Endothelial cell of umbilical vein (primary cell): Measurements from ENCODE around the gene UGT2B7. TPM values are rescaled to one million over a fixed set of nuclear protein-coding genes. Genes with fewer than 3 reads are reported as not detected.
"Not testable (repeated sequence)": the region's sequence is repeated elsewhere in the genome, so short reads cannot be mapped to it uniquely, and the experiment has no call there.

Source experiments
- BruUV-seq: library from RNA; stranded (reverse); fragments of 400-500 nt; replicated peaks from 2 replicates; lab custom pipeline; 2021; lab: Mats Ljungman, UMichigan
- CTCF ChIA-PET: fragments of 300-600, 350-600 bp; sonication (Branson Sonifier 250); formaldehyde crosslinking; loops from one replicate; lab custom pipeline; 2021; ENCODE audit warnings: antibody characterized with exemption, inconsistent platforms; lab: Charles Lee
- POLR2A ChIA-PET: fragments of 300-600, 350-600 bp; sonication (Branson Sonifier 250); formaldehyde crosslinking; loops from one replicate; lab custom pipeline; 2021; ENCODE audit warnings: antibody characterized with exemption, inconsistent platforms; lab: Charles Lee
- DNase-seq: peaks from one replicate; pipeline ENCODE4 v3.0.0-alpha.2; 2011; ENCODE audit warnings: low read depth, low spot score
- FAIRE-seq: peaks from 2 replicates; lab custom pipeline; 2011; peaks lifted over from hg19 to GRCh38; lab: Jason Lieb, UNC
- H2AFZ ChIP-seq: 2 replicates; pipeline ENCODE4 v1.6.0; 2012; ENCODE audit warnings: low read depth, low read length, control low read depth, inconsistent platforms
- H3K27ac ChIP-seq: 2 replicates; pipeline ENCODE4 v1.5.1; 2011; ENCODE audit warnings: low read depth, mild to moderate bottlenecking, control low read depth, low read length, moderate library complexity; ENCODE audit not compliant: insufficient read depth
- H3K27me3 ChIP-seq, 2 experiments: 2 replicates each; pipeline versions ENCODE4 v1.6.0 to v1.6.1; 2011; ENCODE audit warnings: low read length in 2 of 2, mixed read lengths in 1 of 2; ENCODE audit not compliant: control insufficient read depth in 2 of 2, insufficient read depth in 2 of 2
- H3K36me3 ChIP-seq, 2 experiments: 2 replicates in 1 of 2; 3 replicates in 1 of 2; pipeline ENCODE4 v1.5.1; 2011; ENCODE audit warnings: low read length in 2 of 2, mild to moderate bottlenecking in 1 of 2, moderate library complexity in 1 of 2; ENCODE audit not compliant: control insufficient read depth in 2 of 2, insufficient read depth in 2 of 2; ENCODE audit errors: extremely low read depth in 1 of 2
- H3K4me1 ChIP-seq: 3 replicates; pipeline ENCODE4 v1.5.1; 2011; ENCODE audit warnings: mild to moderate bottlenecking, low read length; ENCODE audit not compliant: control insufficient read depth, insufficient read depth; ENCODE audit errors: extremely low read depth
- H3K4me2 ChIP-seq: 2 replicates; pipeline ENCODE4 v1.6.1; 2011; ENCODE audit warnings: low read length, control low read depth, mixed read lengths; ENCODE audit not compliant: insufficient read depth
- H3K4me3 ChIP-seq, 3 experiments: fragments of 200-600 bp in 1 of 3; sonication (generic), shearing (Covaris generic) in 1 of 3; replicated peaks in 1 of 3; 2 replicates each; pipeline ENCODE4 v1.5.1; 2011 to 2016; ENCODE audit warnings: control low read depth in 3 of 3, low read length in 3 of 3, mild to moderate bottlenecking in 2 of 3, inconsistent platforms in 1 of 3, low read depth in 1 of 3, moderate library complexity in 1 of 3; ENCODE audit not compliant: insufficient read depth in 1 of 3
- H3K79me2 ChIP-seq: 2 replicates; pipeline ENCODE4 v1.6.0; 2012; ENCODE audit warnings: low read length, inconsistent platforms; ENCODE audit not compliant: control insufficient read depth, insufficient read depth
- H3K9ac ChIP-seq: replicated peaks from 2 replicates; pipeline ENCODE3; 2011; ENCODE audit warnings: low read length, control low read depth; ENCODE audit not compliant: insufficient read depth; ENCODE audit errors: extremely low read depth
- H3K9me1 ChIP-seq: replicated peaks from 3 replicates; pipeline ENCODE4 v1.6.0; 2011; ENCODE audit warnings: mild to moderate bottlenecking, low read length; ENCODE audit not compliant: control insufficient read depth, insufficient read depth; ENCODE audit errors: extremely low read depth
- H3K9me3 ChIP-seq: replicated peaks from 2 replicates; pipeline ENCODE4 v1.5.1; 2012; ENCODE audit warnings: low read length, inconsistent platforms; ENCODE audit not compliant: control insufficient read depth, insufficient read depth
- H4K20me1 ChIP-seq: replicated peaks from 2 replicates; pipeline ENCODE3; 2011; ENCODE audit warnings: mild to moderate bottlenecking, low read length; ENCODE audit not compliant: control insufficient read depth, insufficient read depth; ENCODE audit errors: extremely low read depth
- EZH2 ChIP-seq: IDR thresholded peaks from 2 replicates; pipeline ENCODE4 v1.6.1; 2012; ENCODE audit warnings: borderline replicate concordance, low read depth, mild to moderate bottlenecking, moderate library complexity, low read length, inconsistent platforms; ENCODE audit not compliant: severe bottlenecking
- FOS ChIP-seq: IDR thresholded peaks from 2 replicates; pipeline ENCODE4 v1.6.1; 2011; ENCODE audit warnings: mild to moderate bottlenecking, low read length, moderate library complexity, borderline replicate concordance; ENCODE audit not compliant: insufficient read depth
- GATA2 ChIP-seq: IDR thresholded peaks from 2 replicates; pipeline ENCODE4 v1.7.0; 2011; ENCODE audit warnings: low read depth, mild to moderate bottlenecking, moderate library complexity, mixed read lengths, low read length; ENCODE audit not compliant: insufficient read length, insufficient read depth
- JUN ChIP-seq: IDR thresholded peaks from 2 replicates; pipeline ENCODE4 v1.6.1; 2011; ENCODE audit warnings: borderline replicate concordance, low read depth; ENCODE audit not compliant: insufficient read length, insufficient read depth
- MYC ChIP-seq: IDR thresholded peaks from one replicate; pipeline ENCODE4 v1.6.1; 2011; ENCODE audit warnings: mild to moderate bottlenecking, low read depth, low read length
- POLR2A ChIP-seq: IDR thresholded peaks from 2 replicates; pipeline ENCODE4 v1.6.1; 2012; ENCODE audit warnings: low read depth, mild to moderate bottlenecking, control low read depth, low read length
- POLR2AphosphoS5 ChIP-seq: IDR thresholded peaks from 2 replicates; pipeline ENCODE4 v1.6.1; 2012; ENCODE audit warnings: low read depth, mild to moderate bottlenecking, control low read depth, low read length, moderate library complexity; ENCODE audit not compliant: insufficient read depth
- dilution Hi-C: fragments of 300-500 bp; cut with MboI; formaldehyde crosslinking; loops from one replicate; pipeline ENCODE4 v1.15.0; 2019; ENCODE audit warnings: low sequenced_read_pairs; ENCODE audit not compliant: extremely low pct_ligation_motif_present
- intact Hi-C: fragments of 100-400 bp; cut with micrococcal nuclease; formaldehyde crosslinking; loops from one replicate; pipeline ENCODE4 v1.10.0; 2022
- polyA plus RNA-seq, 4 experiments: library from polyadenylated mRNA; depleted of rRNA in 3 of 4; stranded (reverse) in 3 of 4; unstranded in 1 of 4; fragments of >200 nt; gene quantifications; 2 replicates each; pipeline versions ENCODE4 v1.2.1 to v1.2.3, GENCODE V29; 2011 to 2012; ENCODE audit warnings: missing spikeins in 1 of 4
- total RNA-seq: library from RNA; stranded (reverse); gene quantifications from 2 replicates; pipeline ENCODE4 v1.2.3, GENCODE V29; 2021
- TF ChIP-seq, protein P1 (sequence below), 2 donors: IDR thresholded peaks; 1 replicate in 1 of 2; 2 replicates in 1 of 2; pipeline ENCODE4 v1.5.1; 2011; ENCODE audit warnings: low read length in 2 of 2, mild to moderate bottlenecking in 2 of 2, moderate library complexity in 2 of 2, control low read depth in 1 of 2, inconsistent platforms in 1 of 2, low read depth in 1 of 2; ENCODE audit not compliant: insufficient read depth in 1 of 2; ENCODE audit errors: extremely low read depth in 1 of 2
- TF ChIP-seq, protein P2 (sequence below): IDR thresholded peaks from 2 replicates; pipeline ENCODE4 v1.6.1; 2011; ENCODE audit not compliant: insufficient read depth, insufficient read length

Gene UGT2B7
- total and polyA plus RNA-seq, 2 donors (not counting 3 experiments of a cell fraction or from before 2014, with no cell fraction given) = not detected

DNA sequence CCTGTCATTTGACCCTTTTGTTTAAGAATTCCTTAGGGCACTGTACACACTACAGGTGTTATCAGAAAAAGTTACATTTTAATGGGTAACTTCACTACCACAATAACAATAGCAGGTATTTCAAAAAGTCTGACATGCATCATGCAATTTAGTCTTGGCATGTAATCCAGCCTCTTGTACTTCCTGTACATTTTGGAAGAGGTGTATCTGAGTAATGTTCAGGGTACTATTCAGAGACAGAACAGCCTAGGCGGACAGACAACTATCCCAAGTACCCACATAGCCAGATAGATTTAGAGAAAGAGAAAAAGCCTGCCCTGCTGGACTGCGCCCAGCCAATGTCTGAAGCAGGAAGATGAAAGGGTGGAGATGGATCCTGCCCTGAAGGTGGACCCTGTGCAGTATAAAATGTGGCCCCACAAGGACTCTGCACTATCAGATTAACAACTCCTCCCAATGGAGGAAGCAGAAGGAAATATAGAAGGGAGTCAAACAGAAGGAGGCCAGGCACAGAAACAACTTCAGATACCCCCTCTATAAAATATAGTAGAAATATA lies 8.5 kb downstream of the UGT2B7 start:
- Histone ChIP-seq H3K36me3 (no peaks in the 10 kb centered on the region), H3K9ac (no peak overlapping the region), H3K9me1 (no peaks in the 10 kb centered on the region), H3K4me1 (no peaks in the 10 kb centered on the region), H3K27me3 (no peaks in the 10 kb centered on the region), H3K4me2 (no peak overlapping the region), H3K4me3 (no peak overlapping the region), H3K27ac (no peak overlapping the region), H4K20me1 (no peaks in the 10 kb centered on the region), H2AFZ (no peak overlapping the region), H3K9me3 (no peaks in the 10 kb centered on the region), H3K79me2 (no peaks in the 10 kb centered on the region)
- FAIRE-seq (no peak), DNase-seq (no peak)
- POLR2A ChIA-PET = no interaction called here
- intact Hi-C loops (no loop called here), dilution Hi-C loops (no loop called here)
- no TSS peak for BruUV-seq
- TF ChIP-seq POLR2AphosphoS5 = no peak
- no peak for TF ChIP-seq JUN
- TF ChIP-seq, protein P1, sequence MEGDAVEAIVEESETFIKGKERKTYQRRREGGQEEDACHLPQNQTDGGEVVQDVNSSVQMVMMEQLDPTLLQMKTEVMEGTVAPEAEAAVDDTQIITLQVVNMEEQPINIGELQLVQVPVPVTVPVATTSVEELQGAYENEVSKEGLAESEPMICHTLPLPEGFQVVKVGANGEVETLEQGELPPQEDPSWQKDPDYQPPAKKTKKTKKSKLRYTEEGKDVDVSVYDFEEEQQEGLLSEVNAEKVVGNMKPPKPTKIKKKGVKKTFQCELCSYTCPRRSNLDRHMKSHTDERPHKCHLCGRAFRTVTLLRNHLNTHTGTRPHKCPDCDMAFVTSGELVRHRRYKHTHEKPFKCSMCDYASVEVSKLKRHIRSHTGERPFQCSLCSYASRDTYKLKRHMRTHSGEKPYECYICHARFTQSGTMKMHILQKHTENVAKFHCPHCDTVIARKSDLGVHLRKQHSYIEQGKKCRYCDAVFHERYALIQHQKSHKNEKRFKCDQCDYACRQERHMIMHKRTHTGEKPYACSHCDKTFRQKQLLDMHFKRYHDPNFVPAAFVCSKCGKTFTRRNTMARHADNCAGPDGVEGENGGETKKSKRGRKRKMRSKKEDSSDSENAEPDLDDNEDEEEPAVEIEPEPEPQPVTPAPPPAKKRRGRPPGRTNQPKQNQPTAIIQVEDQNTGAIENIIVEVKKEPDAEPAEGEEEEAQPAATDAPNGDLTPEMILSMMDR (IDR thresholded peaks at IDR 0.05; ENCODE audit: extremely low read depth in 1 of 2, insufficient read depth in 1 of 2, low read depth in 1 of 2, low read length in 2 of 2) = no peak
- TF ChIP-seq GATA2 = no peak
- TF ChIP-seq, protein P2, sequence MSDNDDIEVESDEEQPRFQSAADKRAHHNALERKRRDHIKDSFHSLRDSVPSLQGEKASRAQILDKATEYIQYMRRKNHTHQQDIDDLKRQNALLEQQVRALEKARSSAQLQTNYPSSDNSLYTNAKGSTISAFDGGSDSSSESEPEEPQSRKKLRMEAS = no peak
- TF ChIP-seq POLR2A = no peak
- TF ChIP-seq MYC = no peak
- TF ChIP-seq FOS = no peak
- no peak for TF ChIP-seq EZH2
- CTCF ChIA-PET = interaction anchor here (1.4 kb wide), 1 partner anchor 9 kb away, joined by 3 read pairs; no protein-coding TSS in a partner anchor

DNA sequence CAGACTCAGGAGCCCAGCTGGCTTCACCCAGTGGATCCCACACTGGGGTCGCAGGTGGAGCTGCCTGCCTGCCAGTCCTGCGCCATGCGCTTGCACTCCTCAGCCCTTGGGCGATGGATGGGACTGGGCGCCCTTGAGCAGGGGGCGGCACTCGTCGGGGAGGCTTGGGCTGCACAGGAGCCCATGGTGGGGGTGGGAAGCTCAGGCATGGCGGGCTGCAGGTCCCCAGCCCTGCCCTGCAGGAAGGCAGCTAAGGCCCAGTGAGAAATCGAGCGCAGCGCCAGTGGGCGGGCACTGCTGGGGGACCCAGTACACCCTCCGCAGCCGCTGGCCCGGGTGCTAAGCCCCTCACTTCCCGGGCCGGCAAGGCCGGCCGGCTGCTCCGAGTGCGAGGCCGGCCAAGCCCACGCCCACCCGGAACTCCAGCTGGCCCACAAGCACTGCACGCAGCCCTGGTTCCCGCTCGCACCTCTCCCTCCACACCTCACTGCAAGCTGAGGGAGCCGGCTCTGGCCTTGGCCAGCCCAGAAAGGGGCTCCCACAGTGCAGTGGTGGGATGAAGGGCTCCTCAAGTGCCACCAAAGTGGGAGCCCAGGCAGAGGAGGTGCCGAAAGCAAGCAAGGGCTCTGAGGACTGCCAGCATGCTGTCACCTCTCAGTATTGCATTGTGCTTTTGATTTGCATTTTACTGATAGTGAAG lies 19.0 kb downstream of the UGT2B7 start:
- H3K4me1 ChIP-seq, CTCF ChIA-PET, H2AFZ ChIP-seq, H3K9ac ChIP-seq, BruUV-seq, H3K9me1 ChIP-seq, H3K9me3 ChIP-seq, POLR2A ChIA-PET, H3K4me2 ChIP-seq, H3K36me3 ChIP-seq, FAIRE-seq, H3K27ac ChIP-seq, H4K20me1 ChIP-seq, H3K27me3 ChIP-seq, dilution Hi-C loops, H3K79me2 ChIP-seq, DNase-seq, intact Hi-C loops, H3K4me3 ChIP-seq: not testable (repeated sequence)
